OCI-LY3 (cell line): ENCODE results near the gene BICRA.
"Not testable (repeated sequence)": the region's sequence is repeated elsewhere in the genome, so short reads cannot be mapped to it uniquely, and the experiment has no call there.

Source experiments
- CTCF ChIP-seq: fragments of 200-600, 300-600 bp; sonication (generic); IDR thresholded peaks from 2 replicates; pipeline ENCODE4 v1.5.1; 2014; ENCODE audit warnings: antibody characterized with exemption, low read length, low read depth
- EZH2phosphoT487 ChIP-seq: fragments of 200-600 bp; shearing (Covaris generic); IDR thresholded peaks from 2 replicates; pipeline ENCODE4 v1.6.1; 2018; ENCODE audit warnings: antibody characterized with exemption, mixed run types, low read depth

GRCh38 chr19:47714855-47715254 lies 105.9 kb downstream of the BICRA start:
- TF ChIP-seq CTCF, EZH2phosphoT487: not testable (repeated sequence)
